ENCODE measurements around the gene CNKSR1. TPM values are rescaled to one million over a fixed set of nuclear protein-coding genes. Genes with fewer than 3 reads are reported as not detected.

The CNKSR1 gene
- total RNA-seq, 4 donors from 2014 or later, result 0.29 to 13.3 (median 7.2) TPM

DNA sequence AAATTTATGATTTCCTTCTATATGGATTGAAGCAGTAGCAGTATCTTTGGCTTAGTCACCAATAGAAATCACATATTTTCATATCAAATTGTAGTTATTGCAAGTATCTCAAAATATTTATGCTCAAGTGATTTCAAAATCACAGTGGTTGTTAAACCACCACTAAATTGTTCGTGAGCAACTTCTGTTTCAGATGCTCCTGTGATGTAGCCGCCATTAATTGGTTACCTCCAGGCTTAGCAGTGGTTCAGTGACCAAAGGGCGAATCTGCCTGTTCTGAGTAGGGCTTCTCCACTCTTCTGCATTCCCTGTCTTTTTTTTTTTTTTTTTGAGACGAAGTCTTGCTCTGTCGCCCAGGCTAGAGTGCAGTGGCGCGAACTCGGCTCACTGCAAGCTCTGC, 1.9 kb upstream of the CNKSR1 start:
- no peak for DNase-seq
- no peak for TF ChIP-seq POLR2A (IDR thresholded peaks at IDR 0.05)
- TF ChIP-seq, protein P1, sequence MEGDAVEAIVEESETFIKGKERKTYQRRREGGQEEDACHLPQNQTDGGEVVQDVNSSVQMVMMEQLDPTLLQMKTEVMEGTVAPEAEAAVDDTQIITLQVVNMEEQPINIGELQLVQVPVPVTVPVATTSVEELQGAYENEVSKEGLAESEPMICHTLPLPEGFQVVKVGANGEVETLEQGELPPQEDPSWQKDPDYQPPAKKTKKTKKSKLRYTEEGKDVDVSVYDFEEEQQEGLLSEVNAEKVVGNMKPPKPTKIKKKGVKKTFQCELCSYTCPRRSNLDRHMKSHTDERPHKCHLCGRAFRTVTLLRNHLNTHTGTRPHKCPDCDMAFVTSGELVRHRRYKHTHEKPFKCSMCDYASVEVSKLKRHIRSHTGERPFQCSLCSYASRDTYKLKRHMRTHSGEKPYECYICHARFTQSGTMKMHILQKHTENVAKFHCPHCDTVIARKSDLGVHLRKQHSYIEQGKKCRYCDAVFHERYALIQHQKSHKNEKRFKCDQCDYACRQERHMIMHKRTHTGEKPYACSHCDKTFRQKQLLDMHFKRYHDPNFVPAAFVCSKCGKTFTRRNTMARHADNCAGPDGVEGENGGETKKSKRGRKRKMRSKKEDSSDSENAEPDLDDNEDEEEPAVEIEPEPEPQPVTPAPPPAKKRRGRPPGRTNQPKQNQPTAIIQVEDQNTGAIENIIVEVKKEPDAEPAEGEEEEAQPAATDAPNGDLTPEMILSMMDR (IDR thresholded peaks at IDR 0.05), result no peak
- Histone ChIP-seq H3K36me3 (no peaks in the 10 kb centered on the region), H3K4me3 (no peak overlapping the region), H3K9me3 (no peaks in the 10 kb centered on the region), H3K27me3 (no peaks in the 10 kb centered on the region), H3K27ac (no peak overlapping the region), H3K4me1 (peaks cover 0 to 5% of the 10 kb centered on the region in 2 donors)
- intact Hi-C loops (cut with DNase I; ENCODE audit: low total_unique reads), result no loop called here

DNA sequence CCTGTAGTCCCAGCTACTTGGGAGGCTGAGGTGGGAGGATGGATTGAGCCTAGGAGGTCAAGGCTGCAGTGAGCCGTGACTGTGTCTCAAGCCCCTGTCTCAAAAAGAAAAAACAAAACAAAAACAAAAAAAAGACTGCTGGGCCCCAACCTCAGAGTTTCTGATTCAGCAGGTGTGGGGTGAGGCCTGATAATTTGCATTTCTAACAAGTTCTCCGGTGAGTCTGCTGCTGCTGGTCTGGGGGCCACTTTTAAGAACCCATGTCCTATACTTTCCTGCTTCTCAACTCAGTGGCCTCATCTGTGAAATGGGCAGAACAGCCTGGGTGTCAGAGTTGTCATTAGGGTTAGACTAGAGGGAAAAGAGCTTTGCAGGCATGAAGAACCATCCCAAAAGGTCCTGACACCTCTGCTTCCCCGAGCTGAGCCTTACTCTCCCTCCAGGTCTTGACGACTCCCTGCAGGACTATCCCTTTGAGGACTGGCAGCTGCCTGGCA, 2.8 kb downstream of the CNKSR1 start:
- Histone ChIP-seq H3K27ac (no peak overlapping the region), H3K9me3 (no peaks in the 10 kb centered on the region), H3K4me3 (no peak overlapping the region), H3K27me3 (no peaks in the 10 kb centered on the region), H3K36me3 (no peaks in the 10 kb centered on the region), H3K4me1 (no peaks in the 10 kb centered on the region)
- TF ChIP-seq, protein P1 (IDR thresholded peaks at IDR 0.05), result no peak
- no peak for TF ChIP-seq POLR2A (IDR thresholded peaks at IDR 0.05)
- DNase-seq, result no peak
- intact Hi-C loops (cut with DNase I; ENCODE audit: low total_unique reads), result no loop called here

GRCh38 chr1:26181586-26182382, 4.5 kb downstream of the CNKSR1 start:
- intact Hi-C loops (cut with DNase I; ENCODE audit: low total_unique reads), result no loop called here
- Histone ChIP-seq H3K27ac (no peak overlapping the region), H3K36me3 (no peaks in the 10 kb centered on the region), H3K4me3 (no peak overlapping the region), H3K9me3 (no peaks in the 10 kb centered on the region), H3K4me1 (no peaks in the 10 kb centered on the region), H3K27me3 (no peaks in the 10 kb centered on the region)
- DNase-seq, result no peak
- no peak for TF ChIP-seq POLR2A (IDR thresholded peaks at IDR 0.05)
- TF ChIP-seq, protein P1 (IDR thresholded peaks at IDR 0.05), result no peak

GRCh38 chr1:26182383-26182696, 5.0 kb downstream of the CNKSR1 start:
- no peak for DNase-seq
- no peak for TF ChIP-seq POLR2A (IDR thresholded peaks at IDR 0.05)
- TF ChIP-seq, protein P1 (IDR thresholded peaks at IDR 0.05), result no peak
- no peak overlapping the region for H3K4me3 ChIP-seq
- H3K4me1 ChIP-seq, result no peaks in the 10 kb centered on the region
- intact Hi-C loops (cut with DNase I; ENCODE audit: low total_unique reads), result no loop called here
- no peaks in the 10 kb centered on the region for H3K27me3 ChIP-seq
- no peaks in the 10 kb centered on the region for H3K9me3 ChIP-seq
- no peak overlapping the region for H3K27ac ChIP-seq
- H3K36me3 ChIP-seq, result no peaks in the 10 kb centered on the region

GRCh38 chr1:26184086-26184485, 6.8 kb downstream of the CNKSR1 start:
- intact Hi-C loops (cut with DNase I; ENCODE audit: low total_unique reads), result no loop called here
- Histone ChIP-seq H3K4me1 (no peaks in the 10 kb centered on the region), H3K4me3 (no peak overlapping the region), H3K27me3 (no peaks in the 10 kb centered on the region), H3K27ac (no peak overlapping the region), H3K36me3 (no peaks in the 10 kb centered on the region), H3K9me3 (no peaks in the 10 kb centered on the region)
- TF ChIP-seq, protein P1 (IDR thresholded peaks at IDR 0.05), result no peak
- no peak for TF ChIP-seq POLR2A (IDR thresholded peaks at IDR 0.05)
- DNase-seq, result no peak

All from uterus (tissue), 4 donors.